LoVo (cell line): ENCODE measurements around the gene BST1.

Experiments
- DNase-seq: peaks from one replicate; pipeline ENCODE4 v3.0.0-alpha.2; 2016; ENCODE audit warnings: low spot score

BST1 gene

DNA sequence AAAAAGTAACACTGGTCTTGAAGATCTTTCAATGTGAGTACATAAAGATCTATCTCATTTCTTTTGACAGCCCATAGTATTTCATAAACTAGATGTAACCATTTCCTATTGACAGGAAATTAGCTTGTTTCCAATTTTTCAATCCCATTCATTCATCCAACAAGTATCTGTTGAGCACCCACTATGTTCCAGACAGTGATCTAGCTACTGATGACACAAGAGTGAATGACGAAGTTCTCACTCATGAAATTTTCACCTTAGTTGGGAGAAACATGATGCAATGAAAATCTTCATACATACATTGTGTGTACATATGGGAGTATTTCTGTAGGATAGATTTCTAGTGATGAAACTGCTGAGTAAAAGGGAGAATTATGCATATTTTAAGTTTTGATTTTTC, 76.9 kb downstream of the BST1 start:
- no peak for DNase-seq

GRCh38 chr4:15781427-15782095, 78.7 kb downstream of the BST1 start:
- DNase-seq = no peak
